Caco-2 (cell line): Measurements from ENCODE around the gene WWTR1. TPM values are rescaled to one million over a fixed set of nuclear protein-coding genes. Genes with fewer than 3 reads are reported as not detected.

ENCODE experiments used
- BruUV-seq: library from RNA; stranded (reverse); fragments of 400-500 nt; replicated peaks from 2 replicates; lab custom pipeline; 2021; lab: Mats Ljungman, UMichigan
- CTCF ChIA-PET: fragments of 300-600 bp; sonication (Branson Sonifier 250); formaldehyde crosslinking; loops from one replicate; lab custom pipeline; 2022; ENCODE audit warnings: antibody characterized with exemption; lab: Charles Lee
- POLR2A ChIA-PET: fragments of 300-600 bp; sonication (Branson Sonifier 250); formaldehyde crosslinking; loops from one replicate; lab custom pipeline; 2022; ENCODE audit warnings: antibody characterized with exemption; lab: Charles Lee
- DNase-seq, 2 experiments: peaks; one replicate each; pipeline versions ENCODE4 v3.0.0 to v3.0.0-alpha.2; 2020 to 2022
- H3K27me3 ChIP-seq: replicated peaks from 2 replicates; pipeline ENCODE4 v1.6.0; 2011; ENCODE audit warnings: low read length; ENCODE audit not compliant: control insufficient read depth, insufficient read depth
- H3K36me3 ChIP-seq: 2 replicates; pipeline ENCODE4 v1.5.1; 2011; ENCODE audit warnings: low read length; ENCODE audit not compliant: control insufficient read depth, insufficient read depth
- H3K4me1 ChIP-seq: fragments of 250-450 bp; sonication (Bioruptor Pico); 2 replicates; pipeline ENCODE4 v1.5.1; 2020; ENCODE audit warnings: mild to moderate bottlenecking
- H3K4me3 ChIP-seq: 2 replicates; pipeline ENCODE4 v1.5.1; 2011; ENCODE audit warnings: low read depth, mild to moderate bottlenecking, control low read depth, low read length
- H3K9me3 ChIP-seq: fragments of 250-450 bp; sonication (Bioruptor Pico); 2 replicates; pipeline ENCODE4 v1.5.1; 2020; ENCODE audit warnings: mild to moderate bottlenecking, moderate library complexity
- H3K27ac Mint-ChIP-seq: one replicate; pipeline ENCODE4 v1.8.0; 2022; ENCODE audit warnings: mixed read lengths; ENCODE audit not compliant: unreplicated experiment
- H3K27me3 Mint-ChIP-seq: one replicate; pipeline ENCODE4 v1.8.0; 2022; ENCODE audit warnings: mixed read lengths; ENCODE audit not compliant: insufficient read depth, unreplicated experiment
- H3K36me3 Mint-ChIP-seq: one replicate; pipeline ENCODE4 v1.8.0; 2022; ENCODE audit warnings: mild to moderate bottlenecking, mixed read lengths; ENCODE audit not compliant: insufficient read depth, unreplicated experiment
- H3K4me1 Mint-ChIP-seq: one replicate; pipeline ENCODE4 v1.8.0; 2022; ENCODE audit warnings: low read depth, mixed read lengths; ENCODE audit not compliant: unreplicated experiment
- H3K4me3 Mint-ChIP-seq: one replicate; pipeline ENCODE4 v1.8.0; 2022; ENCODE audit warnings: mild to moderate bottlenecking, moderate library complexity, mixed read lengths; ENCODE audit not compliant: unreplicated experiment
- H3K9me3 Mint-ChIP-seq: one replicate; pipeline ENCODE4 v1.8.0; 2022; ENCODE audit warnings: mixed read lengths; ENCODE audit not compliant: unreplicated experiment
- CTCF ChIP-seq, 2 experiments: fragments of 200-600 bp in 1 of 2; IDR thresholded peaks; 1 replicate in 1 of 2; 2 replicates in 1 of 2; pipeline versions ENCODE4 v1.5.1 to v1.8.0; 2011 to 2022; ENCODE audit warnings: antibody characterized with exemption in 1 of 2, control low read depth in 1 of 2, inconsistent platforms in 1 of 2, low read depth in 1 of 2, low read length in 1 of 2, mild to moderate bottlenecking in 1 of 2, moderate library complexity in 1 of 2; ENCODE audit not compliant: insufficient read depth in 1 of 2, severe bottlenecking in 1 of 2, unreplicated experiment in 1 of 2
- intact Hi-C: fragments of 100-400 bp; cut with micrococcal nuclease; formaldehyde crosslinking; loops from one replicate; pipeline ENCODE4 v1.10.0; 2022; ENCODE audit not compliant: unreplicated experiment
- total RNA-seq: library from RNA; stranded (reverse); gene quantifications from 2 replicates; pipeline ENCODE4 v1.2.3, GENCODE V29; 2022

The WWTR1 gene
- total RNA-seq, 1 experiment from 2014 or later, result 16.2 TPM

DNA sequence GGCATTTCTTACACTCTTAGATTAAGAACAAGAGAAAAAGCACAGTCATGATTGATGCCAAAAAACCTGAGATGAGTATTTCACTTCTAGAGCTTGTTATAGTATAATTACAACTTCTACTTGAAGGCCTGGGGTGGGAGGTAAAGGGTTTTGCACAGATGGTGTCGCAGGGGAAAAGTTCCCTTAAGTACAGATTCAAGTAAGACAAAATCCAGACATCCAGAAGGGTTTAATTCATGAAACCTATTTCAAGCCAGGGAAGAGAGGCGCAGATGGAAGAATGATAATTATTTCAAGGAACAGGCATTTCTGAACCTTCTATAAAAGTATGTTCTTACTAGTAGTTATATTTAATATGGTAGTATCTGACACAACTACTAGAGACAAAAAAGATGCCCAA is 112.8 kb downstream of the WWTR1 start:
- CTCF ChIA-PET, result no interaction called here

DNA sequence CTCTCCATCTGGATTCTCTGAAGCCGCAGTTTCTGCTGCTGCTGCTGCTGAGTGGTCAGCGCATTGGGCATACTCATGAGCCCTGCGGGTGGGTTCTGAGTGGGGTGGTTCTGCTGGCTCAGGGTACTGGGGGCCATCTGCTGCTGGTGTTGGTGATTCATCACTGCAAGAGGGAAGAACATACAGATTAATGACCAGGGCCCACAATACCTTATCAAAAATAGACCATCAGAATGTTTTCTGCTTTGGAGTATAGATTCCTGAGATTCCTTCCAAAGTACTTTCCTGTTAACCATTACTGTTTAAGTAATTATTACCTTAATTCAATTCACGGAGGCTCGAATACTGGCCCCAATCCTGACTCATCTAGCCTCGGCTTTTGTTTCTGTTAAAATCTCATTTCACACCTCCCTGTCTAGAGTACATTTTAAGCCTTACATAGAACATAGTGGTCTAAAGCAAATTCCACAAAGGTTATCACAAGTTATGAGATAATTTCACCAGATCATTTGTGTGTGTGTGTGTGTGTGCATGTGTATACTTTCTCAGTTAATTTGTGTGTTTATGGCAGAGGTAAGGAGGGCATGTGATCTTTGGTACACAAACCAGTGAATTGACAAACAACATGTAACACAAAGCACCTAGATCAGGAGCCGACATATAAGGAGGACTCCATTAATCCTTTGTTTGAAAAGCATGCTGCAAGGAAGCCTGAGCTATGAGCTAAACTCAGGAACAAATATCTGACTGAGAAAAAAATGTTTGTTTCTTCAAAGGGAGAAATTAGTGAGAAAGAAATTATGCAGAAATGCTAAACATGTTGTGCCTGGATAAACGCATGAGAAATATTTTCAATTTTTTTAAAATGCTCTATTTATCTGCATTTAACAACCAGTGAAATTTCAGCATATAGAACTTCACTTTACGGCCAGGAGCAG is 115.2 kb downstream of the WWTR1 start:
- intact Hi-C loops, result loop anchor here (5.0 kb wide), 1 partner anchor 65 kb away; no protein-coding TSS in a partner anchor
- TF ChIP-seq CTCF (IDR thresholded peaks at IDR 0.05; ENCODE audit: insufficient read depth in 1 of 2, low read depth in 1 of 2, low read length in 1 of 2, severe bottlenecking in 1 of 2, unreplicated experiment in 1 of 2), result no peak
- H3K9me3 ChIP-seq, result no peaks in the 10 kb centered on the region
- Mint-ChIP-seq H3K27me3 (no peaks in the 10 kb centered on the region), H3K27ac (peak overlapping the region; percentile 98), H3K36me3 (peaks cover 16% of the 10 kb centered on the region), H3K4me3 (peak overlapping the region; percentile 76), H3K9me3 (no peaks in the 10 kb centered on the region), H3K4me1 (peaks cover 40% of the 10 kb centered on the region)
- H3K4me3 ChIP-seq, result no peak overlapping the region
- ChIA-PET POLR2A (no interaction called here), CTCF (no interaction called here)
- peaks cover 49% of the 10 kb centered on the region for H3K4me1 ChIP-seq
- H3K36me3 ChIP-seq, result no peaks in the 10 kb centered on the region
- no peaks in the 10 kb centered on the region for H3K27me3 ChIP-seq
- peak; percentile 38 to 60 for DNase-seq
- no TSS peak for BruUV-seq

More for the DNA sequence above, 112.8 kb downstream of the WWTR1 start:
- H3K4me3 ChIP-seq, result no peak overlapping the region
- intact Hi-C loops, result no loop called here
- peaks cover 35% of the 10 kb centered on the region for H3K4me1 Mint-ChIP-seq
- no peaks in the 10 kb centered on the region for H3K27me3 Mint-ChIP-seq
- peaks cover 30% of the 10 kb centered on the region for H3K4me1 ChIP-seq
- H3K9me3 Mint-ChIP-seq, result no peaks in the 10 kb centered on the region
- TF ChIP-seq CTCF (IDR thresholded peaks at IDR 0.05; ENCODE audit: insufficient read depth in 1 of 2, low read depth in 1 of 2, low read length in 1 of 2, severe bottlenecking in 1 of 2, unreplicated experiment in 1 of 2), result no peak
- no peak overlapping the region for H3K27ac Mint-ChIP-seq
- no peaks in the 10 kb centered on the region for H3K27me3 ChIP-seq
- no peaks in the 10 kb centered on the region for H3K36me3 ChIP-seq
- POLR2A ChIA-PET, result no interaction called here
- H3K36me3 Mint-ChIP-seq, result peaks cover 16% of the 10 kb centered on the region
- BruUV-seq, result no TSS peak
- no peaks in the 10 kb centered on the region for H3K9me3 ChIP-seq
- DNase-seq, result no peak
- H3K4me3 Mint-ChIP-seq, result no peak overlapping the region

DNA sequence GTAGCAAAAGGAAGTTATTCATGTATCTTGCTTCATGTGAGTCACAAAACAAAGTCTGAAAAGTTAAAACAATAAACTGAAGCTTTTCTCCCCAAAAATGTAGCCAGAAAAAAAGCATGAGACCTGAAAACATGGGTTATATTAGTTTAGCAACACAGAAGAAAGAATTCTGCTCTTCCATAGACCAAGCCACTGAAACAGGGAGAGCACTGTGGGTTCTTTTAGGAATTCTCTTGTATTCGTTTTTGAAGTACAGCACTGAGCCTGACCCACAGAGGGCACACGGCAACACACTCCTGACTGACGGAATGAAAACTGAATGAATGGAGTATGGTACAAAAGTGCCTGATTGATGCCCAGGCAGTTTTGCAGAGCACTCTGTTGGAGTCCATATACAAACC is 116.7 kb downstream of the WWTR1 start:
- Histone ChIP-seq H3K27me3 (no peaks in the 10 kb centered on the region), H3K4me1 (peaks cover 57% of the 10 kb centered on the region), H3K4me3 (no peak overlapping the region), H3K9me3 (no peaks in the 10 kb centered on the region), H3K36me3 (no peaks in the 10 kb centered on the region)
- CTCF ChIA-PET, result no interaction called here
- intact Hi-C loops, result loop anchor here (5.0 kb wide), 1 partner anchor 66 kb away; no protein-coding TSS in a partner anchor
- H3K27ac Mint-ChIP-seq, result peak overlapping the region; percentile 98
- BruUV-seq, result no TSS peak
- peaks cover 16% of the 10 kb centered on the region for H3K36me3 Mint-ChIP-seq
- peak overlapping the region; percentile 76 for H3K4me3 Mint-ChIP-seq
- no peaks in the 10 kb centered on the region for H3K9me3 Mint-ChIP-seq
- no peaks in the 10 kb centered on the region for H3K27me3 Mint-ChIP-seq
- TF ChIP-seq CTCF (IDR thresholded peaks at IDR 0.05; ENCODE audit: insufficient read depth in 1 of 2, low read depth in 1 of 2, low read length in 1 of 2, severe bottlenecking in 1 of 2, unreplicated experiment in 1 of 2), result no peak
- no peak for DNase-seq
- POLR2A ChIA-PET, result no interaction called here
- peaks cover 49% of the 10 kb centered on the region for H3K4me1 Mint-ChIP-seq
